ENCODE measurements around the gene RGL1.

RGL1 gene

DNA sequence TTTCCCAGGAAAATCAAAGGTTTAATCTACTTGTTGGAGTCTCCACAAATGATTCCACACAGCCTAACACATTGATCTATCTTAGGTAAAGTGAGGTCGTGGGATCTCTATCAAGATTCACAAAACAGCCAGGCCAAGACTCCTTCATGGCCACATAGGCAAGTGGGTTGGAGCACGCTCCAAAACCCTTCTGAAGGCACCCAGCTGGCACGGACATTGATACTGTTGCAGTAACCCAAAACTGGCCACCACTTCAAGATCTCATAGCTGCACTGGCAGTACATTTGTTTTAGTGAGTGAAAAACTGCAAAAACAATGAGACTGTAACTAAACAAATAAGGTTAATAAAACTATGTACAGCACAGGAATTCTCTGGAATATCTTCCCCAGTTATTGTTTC lies 170.7 kb downstream of the RGL1 start:
- Histone ChIP-seq H2BK5ac (ENCODE audit: low read depth, low read length, poor library complexity, severe bottlenecking) (no peak overlapping the region), H3K4me2 (ENCODE audit: low read length, poor library complexity, severe bottlenecking) (no peak overlapping the region), H3K14ac (ENCODE audit: low read length in 2 of 2) (no peak overlapping the region), H2BK12ac (ENCODE audit: low read length in 2 of 2) (no peak overlapping the region), H3K27ac (ENCODE audit: low read length, poor library complexity, severe bottlenecking) (no peak overlapping the region), H3K9me3 (ENCODE audit: control insufficient read depth, low read length) (no peaks in the 10 kb centered on the region), H3K4me3 (ENCODE audit: insufficient read depth in 1 of 2, low read depth in 1 of 2, low read length in 2 of 2) (no peak overlapping the region), H3K36me3 (ENCODE audit: control insufficient read depth in 1 of 2, insufficient read depth in 2 of 2, low read depth in 1 of 2, low read length in 2 of 2) (no peaks in the 10 kb centered on the region), H2AK5ac (ENCODE audit: low read length, severe bottlenecking) (no peak overlapping the region), H3K9ac (ENCODE audit: low read length) (no peak overlapping the region), H2BK15ac (ENCODE audit: low read depth, poor library complexity, severe bottlenecking) (no peak overlapping the region), H3K79me1 (replicated peaks; ENCODE audit: low read length, poor library complexity, severe bottlenecking) (no peaks in the 10 kb centered on the region), H2AFZ (ENCODE audit: low read depth, low read length) (no peak overlapping the region), H4K8ac (ENCODE audit: low read length) (no peak overlapping the region), H3K4ac (ENCODE audit: low read depth in 1 of 2, low read length in 2 of 2) (no peak overlapping the region), H3K23ac (ENCODE audit: low read length in 2 of 2) (no peak overlapping the region), H4K91ac (ENCODE audit: low read length) (no peak overlapping the region), H2BK120ac (ENCODE audit: low read depth, low read length) (no peak overlapping the region), H3K18ac (ENCODE audit: low read depth in 1 of 2, low read length in 2 of 2) (no peak overlapping the region), H3K4me1 (ENCODE audit: control insufficient read depth, insufficient read depth, low read depth, low read length) (no peaks in the 10 kb centered on the region), H3K27me3 (ENCODE audit: control insufficient read depth in 1 of 2, insufficient read depth in 1 of 2, low read length in 2 of 2) (no peaks in the 10 kb centered on the region)
- DNase-seq = no peak
- WGBS = 75% methylated on average over 2 of the region's 3 CpGs

- Histone ChIP-seq H3K79me1 (replicated peaks; ENCODE audit: low read length, poor library complexity, severe bottlenecking) (no peaks in the 10 kb centered on the region), H2BK15ac (ENCODE audit: low read depth, poor library complexity, severe bottlenecking) (no peak overlapping the region), H3K27me3 (ENCODE audit: control insufficient read depth in 1 of 2, insufficient read depth in 1 of 2, low read length in 2 of 2) (no peaks in the 10 kb centered on the region), H3K14ac (ENCODE audit: low read length in 2 of 2) (no peak overlapping the region), H2BK5ac (ENCODE audit: low read depth, low read length, poor library complexity, severe bottlenecking) (no peak overlapping the region), H3K4me2 (ENCODE audit: low read length, poor library complexity, severe bottlenecking) (no peak overlapping the region), H3K4ac (ENCODE audit: low read depth in 1 of 2, low read length in 2 of 2) (no peak overlapping the region), H3K36me3 (ENCODE audit: control insufficient read depth in 1 of 2, insufficient read depth in 2 of 2, low read depth in 1 of 2, low read length in 2 of 2) (no peaks in the 10 kb centered on the region), H3K23ac (ENCODE audit: low read length in 2 of 2) (no peak overlapping the region), H2BK120ac (ENCODE audit: low read depth, low read length) (no peak overlapping the region), H3K4me1 (ENCODE audit: control insufficient read depth, insufficient read depth, low read depth, low read length) (no peaks in the 10 kb centered on the region), H2BK12ac (ENCODE audit: low read length in 2 of 2) (no peak overlapping the region), H3K9ac (ENCODE audit: low read length) (no peak overlapping the region), H3K9me3 (ENCODE audit: control insufficient read depth, low read length) (no peaks in the 10 kb centered on the region), H3K27ac (ENCODE audit: low read length, poor library complexity, severe bottlenecking) (no peak overlapping the region), H2AFZ (ENCODE audit: low read depth, low read length) (no peak overlapping the region), H4K91ac (ENCODE audit: low read length) (no peak overlapping the region), H3K18ac (ENCODE audit: low read depth in 1 of 2, low read length in 2 of 2) (no peak overlapping the region), H3K4me3 (ENCODE audit: insufficient read depth in 1 of 2, low read depth in 1 of 2, low read length in 2 of 2) (no peak overlapping the region), H2AK5ac (ENCODE audit: low read length, severe bottlenecking) (no peak overlapping the region), H4K8ac (ENCODE audit: low read length) (no peak overlapping the region)
- 91% methylated on average over 1 of the region's 2 CpGs for WGBS
- no peak for DNase-seq
These were observed 172.8 kb downstream of the RGL1 start for GRCh38 chr1:183977717-183978116.

Measured in mesenchymal stem cell (in vitro differentiated cells and primary cell).